Measurements from ENCODE around the gene PKMYT1. TPM values are rescaled to one million over a fixed set of nuclear protein-coding genes. Genes with fewer than 3 reads are reported as not detected.

Gene PKMYT1
- total and polyA plus RNA-seq, 9 of the 15 experiments (the other 6 are each of a cell fraction or from before 2014, with no cell fraction given) = 8.7 to 201 (median 37.8) TPM

DNA sequence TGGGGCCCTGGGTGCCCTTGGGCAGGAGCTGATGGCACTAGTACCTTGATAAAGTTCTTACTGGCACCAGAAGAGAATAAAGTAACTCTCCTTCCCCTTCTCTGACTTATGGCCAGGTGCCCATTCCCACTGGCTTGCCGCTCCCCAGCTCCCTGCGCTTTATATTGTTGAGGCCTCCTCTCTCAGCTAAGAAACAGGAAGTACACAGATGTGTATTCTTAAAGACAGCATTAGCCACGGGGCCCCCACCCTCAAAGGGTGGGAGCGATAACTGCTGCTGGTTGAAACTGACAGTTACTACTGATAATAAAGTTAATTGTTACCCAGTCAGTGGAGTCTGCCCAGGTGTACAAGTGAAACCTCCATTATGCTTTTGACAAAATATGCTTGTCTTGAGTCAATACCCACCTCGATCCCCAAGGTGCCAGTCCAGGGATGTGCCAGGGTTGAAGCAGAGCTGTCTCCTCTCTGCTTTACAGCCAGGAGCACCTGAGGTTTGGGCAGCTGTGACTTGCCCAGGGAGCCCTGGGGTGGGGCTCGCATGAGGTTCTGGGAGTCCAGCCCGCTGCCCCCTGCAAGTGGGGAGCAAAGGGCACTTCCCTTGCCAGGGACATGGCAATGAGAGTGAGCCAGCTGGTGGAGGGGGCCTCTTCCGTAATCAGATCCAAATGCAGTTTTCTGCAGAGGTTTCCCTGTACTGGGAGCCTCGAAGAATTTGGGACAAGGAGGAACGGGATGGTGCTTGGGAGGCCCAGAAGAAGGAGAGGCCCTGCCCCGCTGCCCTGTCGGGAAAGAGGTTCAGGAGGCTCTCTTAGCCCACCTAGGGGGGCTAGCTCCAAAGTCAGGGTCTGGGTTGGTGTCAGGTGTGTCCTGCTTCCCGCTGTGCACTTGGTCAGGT, 27.1 kb upstream of the PKMYT1 start (continued):
- TF ChIP-seq RAD21 (CRISPR knock-in tag; conservative IDR thresholded peaks at IDR 0.05 in 1 of 2, IDR thresholded peaks at IDR 0.05 in 1 of 2) (0 out of 4 replicates have a peak, but pooled peaks of 1 of the 2 experiments have one; percentile 10), ETV6 (IDR thresholded peaks at IDR 0.05; ENCODE audit: borderline replicate concordance in 1 of 2, low read depth in 2 of 2, low read length in 1 of 2) (peak in 1 of 2 experiments; percentile 59; a peak in 1 of 4 replicates), ETV6 (CRISPR knock-in tag; IDR thresholded peaks at IDR 0.05; ENCODE audit: borderline replicate concordance) (no peak), ZNF274 (IDR thresholded peaks at IDR 0.05; ENCODE audit: borderline replicate concordance, low read depth, low read length) (no peak), CBX2 (IDR thresholded peaks at IDR 0.05; ENCODE audit: insufficient read depth, low read length, poor library complexity, severe bottlenecking) (no peak), TAF9B (IDR thresholded peaks at IDR 0.05; ENCODE audit: partially characterized antibody) (no peak), FIP1L1 (IDR thresholded peaks at IDR 0.05; ENCODE audit: low read depth, low read length, poor library complexity, severe bottlenecking) (no peak), ZNF444 (CRISPR knock-in tag; IDR thresholded peaks at IDR 0.05) (no peak), POLR2B (IDR thresholded peaks at IDR 0.05; ENCODE audit: low read depth, partially characterized antibody) (peak; percentile 29), SMAD4 (CRISPR knock-in tag; conservative IDR thresholded peaks at IDR 0.05) (no peak), BCL6 (CRISPR knock-in tag; IDR thresholded peaks at IDR 0.05) (no peak)
- TF ChIP-seq, protein P1, sequence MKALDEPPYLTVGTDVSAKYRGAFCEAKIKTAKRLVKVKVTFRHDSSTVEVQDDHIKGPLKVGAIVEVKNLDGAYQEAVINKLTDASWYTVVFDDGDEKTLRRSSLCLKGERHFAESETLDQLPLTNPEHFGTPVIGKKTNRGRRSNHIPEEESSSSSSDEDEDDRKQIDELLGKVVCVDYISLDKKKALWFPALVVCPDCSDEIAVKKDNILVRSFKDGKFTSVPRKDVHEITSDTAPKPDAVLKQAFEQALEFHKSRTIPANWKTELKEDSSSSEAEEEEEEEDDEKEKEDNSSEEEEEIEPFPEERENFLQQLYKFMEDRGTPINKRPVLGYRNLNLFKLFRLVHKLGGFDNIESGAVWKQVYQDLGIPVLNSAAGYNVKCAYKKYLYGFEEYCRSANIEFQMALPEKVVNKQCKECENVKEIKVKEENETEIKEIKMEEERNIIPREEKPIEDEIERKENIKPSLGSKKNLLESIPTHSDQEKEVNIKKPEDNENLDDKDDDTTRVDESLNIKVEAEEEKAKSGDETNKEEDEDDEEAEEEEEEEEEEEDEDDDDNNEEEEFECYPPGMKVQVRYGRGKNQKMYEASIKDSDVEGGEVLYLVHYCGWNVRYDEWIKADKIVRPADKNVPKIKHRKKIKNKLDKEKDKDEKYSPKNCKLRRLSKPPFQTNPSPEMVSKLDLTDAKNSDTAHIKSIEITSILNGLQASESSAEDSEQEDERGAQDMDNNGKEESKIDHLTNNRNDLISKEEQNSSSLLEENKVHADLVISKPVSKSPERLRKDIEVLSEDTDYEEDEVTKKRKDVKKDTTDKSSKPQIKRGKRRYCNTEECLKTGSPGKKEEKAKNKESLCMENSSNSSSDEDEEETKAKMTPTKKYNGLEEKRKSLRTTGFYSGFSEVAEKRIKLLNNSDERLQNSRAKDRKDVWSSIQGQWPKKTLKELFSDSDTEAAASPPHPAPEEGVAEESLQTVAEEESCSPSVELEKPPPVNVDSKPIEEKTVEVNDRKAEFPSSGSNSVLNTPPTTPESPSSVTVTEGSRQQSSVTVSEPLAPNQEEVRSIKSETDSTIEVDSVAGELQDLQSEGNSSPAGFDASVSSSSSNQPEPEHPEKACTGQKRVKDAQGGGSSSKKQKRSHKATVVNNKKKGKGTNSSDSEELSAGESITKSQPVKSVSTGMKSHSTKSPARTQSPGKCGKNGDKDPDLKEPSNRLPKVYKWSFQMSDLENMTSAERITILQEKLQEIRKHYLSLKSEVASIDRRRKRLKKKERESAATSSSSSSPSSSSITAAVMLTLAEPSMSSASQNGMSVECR (CRISPR knock-in tag; IDR thresholded peaks at IDR 0.05) = peak; percentile 23; the same call in 1 of the 2 replicates
- TF ChIP-seq, protein P2, sequence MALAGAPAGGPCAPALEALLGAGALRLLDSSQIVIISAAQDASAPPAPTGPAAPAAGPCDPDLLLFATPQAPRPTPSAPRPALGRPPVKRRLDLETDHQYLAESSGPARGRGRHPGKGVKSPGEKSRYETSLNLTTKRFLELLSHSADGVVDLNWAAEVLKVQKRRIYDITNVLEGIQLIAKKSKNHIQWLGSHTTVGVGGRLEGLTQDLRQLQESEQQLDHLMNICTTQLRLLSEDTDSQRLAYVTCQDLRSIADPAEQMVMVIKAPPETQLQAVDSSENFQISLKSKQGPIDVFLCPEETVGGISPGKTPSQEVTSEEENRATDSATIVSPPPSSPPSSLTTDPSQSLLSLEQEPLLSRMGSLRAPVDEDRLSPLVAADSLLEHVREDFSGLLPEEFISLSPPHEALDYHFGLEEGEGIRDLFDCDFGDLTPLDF (CRISPR knock-in tag; IDR thresholded peaks at IDR 0.05) = no peak
- TF ChIP-seq, protein P3, sequence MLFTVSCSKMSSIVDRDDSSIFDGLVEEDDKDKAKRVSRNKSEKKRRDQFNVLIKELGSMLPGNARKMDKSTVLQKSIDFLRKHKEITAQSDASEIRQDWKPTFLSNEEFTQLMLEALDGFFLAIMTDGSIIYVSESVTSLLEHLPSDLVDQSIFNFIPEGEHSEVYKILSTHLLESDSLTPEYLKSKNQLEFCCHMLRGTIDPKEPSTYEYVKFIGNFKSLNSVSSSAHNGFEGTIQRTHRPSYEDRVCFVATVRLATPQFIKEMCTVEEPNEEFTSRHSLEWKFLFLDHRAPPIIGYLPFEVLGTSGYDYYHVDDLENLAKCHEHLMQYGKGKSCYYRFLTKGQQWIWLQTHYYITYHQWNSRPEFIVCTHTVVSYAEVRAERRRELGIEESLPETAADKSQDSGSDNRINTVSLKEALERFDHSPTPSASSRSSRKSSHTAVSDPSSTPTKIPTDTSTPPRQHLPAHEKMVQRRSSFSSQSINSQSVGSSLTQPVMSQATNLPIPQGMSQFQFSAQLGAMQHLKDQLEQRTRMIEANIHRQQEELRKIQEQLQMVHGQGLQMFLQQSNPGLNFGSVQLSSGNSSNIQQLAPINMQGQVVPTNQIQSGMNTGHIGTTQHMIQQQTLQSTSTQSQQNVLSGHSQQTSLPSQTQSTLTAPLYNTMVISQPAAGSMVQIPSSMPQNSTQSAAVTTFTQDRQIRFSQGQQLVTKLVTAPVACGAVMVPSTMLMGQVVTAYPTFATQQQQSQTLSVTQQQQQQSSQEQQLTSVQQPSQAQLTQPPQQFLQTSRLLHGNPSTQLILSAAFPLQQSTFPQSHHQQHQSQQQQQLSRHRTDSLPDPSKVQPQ (CRISPR knock-in tag; IDR thresholded peaks at IDR 0.05; ENCODE audit: borderline replicate concordance) = no peak
- TF ChIP-seq, protein P4, sequence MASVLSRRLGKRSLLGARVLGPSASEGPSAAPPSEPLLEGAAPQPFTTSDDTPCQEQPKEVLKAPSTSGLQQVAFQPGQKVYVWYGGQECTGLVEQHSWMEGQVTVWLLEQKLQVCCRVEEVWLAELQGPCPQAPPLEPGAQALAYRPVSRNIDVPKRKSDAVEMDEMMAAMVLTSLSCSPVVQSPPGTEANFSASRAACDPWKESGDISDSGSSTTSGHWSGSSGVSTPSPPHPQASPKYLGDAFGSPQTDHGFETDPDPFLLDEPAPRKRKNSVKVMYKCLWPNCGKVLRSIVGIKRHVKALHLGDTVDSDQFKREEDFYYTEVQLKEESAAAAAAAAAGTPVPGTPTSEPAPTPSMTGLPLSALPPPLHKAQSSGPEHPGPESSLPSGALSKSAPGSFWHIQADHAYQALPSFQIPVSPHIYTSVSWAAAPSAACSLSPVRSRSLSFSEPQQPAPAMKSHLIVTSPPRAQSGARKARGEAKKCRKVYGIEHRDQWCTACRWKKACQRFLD (CRISPR knock-in tag; IDR thresholded peaks at IDR 0.05) = no peak
